IPS-15b (cell line): Measurements from ENCODE around the gene ADAM10.
"Not testable (repeated sequence)": the region's sequence is repeated elsewhere in the genome, so short reads cannot be mapped to it uniquely, and the experiment has no call there.

ENCODE experiments used
- H3K27me3 ChIP-seq: one replicate; pipeline ENCODE4 v1.6.1; 2013; ENCODE audit warnings: low read length; ENCODE audit not compliant: control insufficient read depth, insufficient read depth
- H3K36me3 ChIP-seq: one replicate; pipeline ENCODE4 v1.6.1; 2013; ENCODE audit warnings: low read length; ENCODE audit not compliant: control insufficient read depth, insufficient read depth
- H3K4me1 ChIP-seq: one replicate; pipeline ENCODE4 v1.6.1; 2013; ENCODE audit warnings: mild to moderate bottlenecking, low read length; ENCODE audit not compliant: control insufficient read depth, insufficient read depth
- H3K4me3 ChIP-seq: one replicate; pipeline ENCODE4 v1.5.1; 2013; ENCODE audit warnings: low read depth, low read length
- H3K9ac ChIP-seq: one replicate; pipeline ENCODE4 v1.6.1; 2013; ENCODE audit warnings: low read depth, mild to moderate bottlenecking, low read length
- H3K9me3 ChIP-seq: one replicate; pipeline ENCODE4 v1.6.1; 2013; ENCODE audit warnings: mild to moderate bottlenecking, low read length; ENCODE audit not compliant: control insufficient read depth, insufficient read depth

The ADAM10 gene

DNA sequence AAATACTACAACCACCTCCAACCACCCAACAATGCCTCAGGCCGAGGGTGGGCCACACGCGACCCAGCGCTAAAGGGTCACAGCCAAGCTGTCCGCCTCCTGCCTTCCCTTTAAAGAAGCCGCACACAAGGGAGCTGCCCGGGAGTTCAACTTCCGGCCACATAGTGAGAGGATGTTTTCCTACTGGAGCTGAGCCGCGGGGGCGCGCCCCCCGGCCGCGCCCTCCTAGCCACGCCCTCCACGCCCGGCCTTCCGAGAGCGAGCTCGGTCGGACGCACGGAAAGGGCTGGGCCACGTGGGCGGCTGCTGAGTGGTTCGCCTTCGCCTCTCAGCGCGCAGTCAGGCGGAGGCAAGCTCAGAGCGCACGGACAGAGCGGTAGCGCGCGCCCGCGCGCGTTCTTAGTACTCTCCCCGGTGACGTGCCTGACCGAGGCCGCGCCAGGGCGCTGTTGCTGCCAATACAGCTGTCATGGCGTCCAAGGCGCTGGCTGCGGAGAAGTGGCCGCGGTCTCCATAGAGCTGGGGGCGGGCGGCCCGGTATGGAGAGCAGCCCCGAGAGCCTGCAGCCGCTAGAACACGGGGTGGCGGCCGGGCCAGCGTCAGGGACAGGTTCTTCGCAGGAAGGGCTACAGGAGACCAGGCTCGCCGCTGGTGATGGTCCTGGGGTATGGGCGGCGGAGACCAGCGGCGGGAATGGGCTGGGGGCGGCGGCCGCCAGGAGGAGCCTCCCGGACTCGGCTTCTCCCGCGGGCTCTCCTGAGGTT lies 21.5 kb upstream of the ADAM10 start, which contains the start of gene MINDY2:
Gene MINDY2 (plus strand): TSS at position 446 of the 764 bp plus-strand sequence. CDS start 94 bp downstream, at position 540.
- H3K4me1 ChIP-seq: peaks cover 7% of the 10 kb centered on the region
- H3K36me3 ChIP-seq: no peaks in the 10 kb centered on the region
- no peaks in the 10 kb centered on the region for H3K27me3 ChIP-seq
- peak within 1 kb of the TSS; percentile 77 for H3K9ac ChIP-seq
- no peaks in the 10 kb centered on the region for H3K9me3 ChIP-seq
- H3K4me3 ChIP-seq: peak within 1 kb of the TSS; percentile 94

DNA sequence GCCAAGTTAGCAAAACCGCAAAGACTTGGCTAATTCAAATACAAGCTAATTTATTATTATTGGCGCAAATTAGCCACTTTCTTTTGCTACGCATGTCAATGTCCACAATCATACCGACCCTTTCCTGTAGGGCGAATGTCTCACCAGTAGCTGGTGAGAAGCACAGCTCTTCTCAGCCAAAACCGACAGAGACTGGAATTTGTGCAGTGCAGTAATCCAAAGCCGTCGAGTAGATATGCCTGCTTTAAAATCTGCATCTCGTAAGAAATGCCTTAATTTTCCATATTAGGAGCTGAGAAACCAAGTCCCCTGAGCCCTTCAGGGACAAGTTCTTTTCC lies 21.0 kb upstream of the ADAM10 start:
- H3K9ac ChIP-seq: peak overlapping the region; percentile 70
- no peaks in the 10 kb centered on the region for H3K27me3 ChIP-seq
- H3K4me1 ChIP-seq: peaks cover 7% of the 10 kb centered on the region
- no peaks in the 10 kb centered on the region for H3K9me3 ChIP-seq
- no peaks in the 10 kb centered on the region for H3K36me3 ChIP-seq
- peak overlapping the region; percentile 94 for H3K4me3 ChIP-seq

DNA sequence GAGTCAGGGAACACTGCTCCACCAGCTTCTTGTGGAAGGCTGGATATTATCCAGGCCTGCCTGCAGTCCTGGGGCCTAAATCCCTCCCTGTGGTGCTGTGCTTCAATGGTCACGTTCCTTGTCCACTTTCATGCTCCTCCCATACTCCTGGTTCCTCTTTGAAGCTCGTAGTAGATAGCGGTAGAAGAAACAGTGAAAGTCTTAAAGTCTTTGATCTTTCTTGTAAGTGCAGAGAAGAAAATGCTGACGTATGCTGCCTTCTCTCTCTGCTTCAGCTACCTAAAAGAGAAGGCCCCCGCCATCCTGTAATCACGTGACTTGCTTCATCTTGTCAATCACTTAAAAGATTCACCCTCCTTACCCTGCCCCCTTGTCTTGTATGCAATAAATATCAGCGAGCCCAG lies 19.1 kb upstream of the ADAM10 start:
- H3K4me1 ChIP-seq, H3K9me3 ChIP-seq, H3K27me3 ChIP-seq: not testable (repeated sequence)

DNA sequence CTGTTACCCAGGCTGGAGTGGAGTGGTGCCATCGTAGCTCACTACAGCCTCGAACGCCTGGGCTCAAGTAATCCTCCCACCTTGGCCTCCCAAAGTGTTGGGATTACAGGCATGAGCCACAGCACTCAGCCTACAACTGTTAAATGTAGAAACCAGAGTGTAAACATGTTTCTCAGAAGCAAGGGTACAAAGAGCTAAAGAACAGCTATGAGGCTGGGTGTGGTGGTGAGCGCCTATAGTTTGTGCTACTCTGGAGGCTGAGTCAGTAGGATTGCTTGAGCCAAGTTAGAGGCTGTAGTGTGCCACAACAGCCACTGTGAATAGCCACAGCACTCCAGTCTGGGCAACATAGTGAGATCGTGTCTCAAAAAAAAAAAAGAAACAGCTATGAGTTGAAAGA lies 16.8 kb upstream of the ADAM10 start:
- Histone ChIP-seq H3K36me3 (no peaks in the 10 kb centered on the region), H3K9ac (no peak overlapping the region), H3K4me3 (no peak overlapping the region), H3K27me3 (no peaks in the 10 kb centered on the region), H3K9me3 (no peaks in the 10 kb centered on the region), H3K4me1 (peaks cover 4% of the 10 kb centered on the region)

More for the DNA sequence above, 19.1 kb upstream of the ADAM10 start:
- not testable (repeated sequence) for H3K9ac ChIP-seq, H3K4me3 ChIP-seq, H3K36me3 ChIP-seq

DNA sequence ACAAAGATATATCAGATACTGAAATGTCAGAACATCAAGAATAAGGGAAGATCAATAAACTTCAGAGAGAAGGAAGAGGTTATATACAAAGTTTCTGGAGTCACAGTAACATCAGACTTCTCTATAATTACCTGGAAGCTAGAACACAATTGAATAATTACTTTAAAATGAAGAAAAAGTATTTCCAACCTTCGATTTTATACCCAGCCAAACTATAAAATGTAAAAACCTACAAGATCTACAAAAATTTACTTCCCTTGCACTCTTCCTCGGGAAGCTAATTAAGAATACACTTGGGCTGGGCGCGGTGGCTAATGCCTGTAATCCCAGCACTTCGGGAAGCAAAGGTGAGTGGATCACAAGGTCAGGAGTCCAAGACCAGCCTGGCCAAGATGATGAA lies 15.0 kb upstream of the ADAM10 start:
- Histone ChIP-seq H3K9ac (no peak overlapping the region), H3K4me3 (no peak overlapping the region), H3K27me3 (no peaks in the 10 kb centered on the region), H3K36me3 (no peaks in the 10 kb centered on the region), H3K4me1 (no peaks in the 10 kb centered on the region), H3K9me3 (no peaks in the 10 kb centered on the region)

DNA sequence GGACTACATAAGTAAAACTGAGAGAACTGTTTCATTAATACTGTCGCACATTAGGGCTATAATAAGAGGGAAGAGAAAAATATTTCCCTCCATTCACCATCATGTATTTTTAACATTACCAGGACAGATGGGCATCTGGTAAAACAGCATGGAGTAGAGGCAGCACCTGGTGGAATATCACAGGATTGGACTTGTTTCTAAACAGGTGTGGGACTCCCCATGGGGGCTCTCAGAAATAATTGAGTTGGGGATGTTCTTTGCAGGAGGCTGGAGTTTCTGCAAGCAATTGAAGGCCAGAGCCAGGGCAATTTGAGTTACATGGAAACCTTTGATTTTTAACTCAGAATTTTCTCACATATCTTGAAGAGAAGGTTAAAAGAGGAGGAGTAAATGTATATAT lies 13.2 kb upstream of the ADAM10 start:
- no peaks in the 10 kb centered on the region for H3K4me1 ChIP-seq
- H3K9me3 ChIP-seq: no peaks in the 10 kb centered on the region
- H3K27me3 ChIP-seq: no peaks in the 10 kb centered on the region
- no peak overlapping the region for H3K4me3 ChIP-seq
- no peak overlapping the region for H3K9ac ChIP-seq
- no peaks in the 10 kb centered on the region for H3K36me3 ChIP-seq

DNA sequence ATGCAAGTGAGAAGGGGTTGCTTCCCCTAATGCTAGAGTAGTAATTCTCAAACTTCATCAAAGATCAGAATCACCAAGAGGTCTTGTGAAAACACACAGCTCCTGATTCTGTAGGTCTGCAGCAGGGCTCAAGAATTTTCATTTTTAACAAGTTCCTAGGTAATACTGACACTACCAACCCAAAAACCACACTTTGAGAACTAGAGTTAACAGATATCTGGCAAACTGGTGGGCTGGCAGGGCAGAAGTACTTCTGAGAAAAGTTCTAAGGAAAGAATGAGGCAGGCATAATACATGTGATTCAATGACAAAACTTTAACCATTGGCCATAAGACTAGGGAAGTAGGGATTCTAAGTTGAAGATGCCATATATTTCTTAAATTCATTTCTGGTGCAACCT lies 12.8 kb upstream of the ADAM10 start:
- H3K27me3 ChIP-seq: no peaks in the 10 kb centered on the region
- H3K9ac ChIP-seq: no peak overlapping the region
- H3K4me3 ChIP-seq: no peak overlapping the region
- H3K36me3 ChIP-seq: no peaks in the 10 kb centered on the region
- H3K9me3 ChIP-seq: no peaks in the 10 kb centered on the region
- H3K4me1 ChIP-seq: no peaks in the 10 kb centered on the region

DNA sequence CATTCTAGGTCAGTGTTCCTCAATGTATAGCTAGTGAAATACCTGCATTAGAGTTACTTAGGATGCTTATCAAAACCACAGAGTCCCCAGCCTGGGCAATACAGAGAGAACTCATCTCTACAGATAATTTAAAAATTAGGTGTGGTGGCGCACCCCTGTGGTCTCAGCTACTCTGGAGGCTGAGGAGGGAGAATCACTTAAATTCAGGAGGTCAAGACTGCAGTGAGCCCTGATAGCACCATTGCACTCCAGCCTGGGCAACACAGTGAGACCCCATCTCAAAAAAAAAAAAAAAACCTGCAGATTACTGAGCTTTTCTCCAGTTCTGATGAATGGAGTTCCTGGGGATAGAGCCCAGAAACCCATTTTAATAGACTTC lies 11.5 kb upstream of the ADAM10 start:
- H3K36me3 ChIP-seq: no peaks in the 10 kb centered on the region
- no peaks in the 10 kb centered on the region for H3K9me3 ChIP-seq
- H3K4me3 ChIP-seq: no peak overlapping the region
- H3K27me3 ChIP-seq: no peaks in the 10 kb centered on the region
- no peaks in the 10 kb centered on the region for H3K4me1 ChIP-seq
- H3K9ac ChIP-seq: no peak overlapping the region

DNA sequence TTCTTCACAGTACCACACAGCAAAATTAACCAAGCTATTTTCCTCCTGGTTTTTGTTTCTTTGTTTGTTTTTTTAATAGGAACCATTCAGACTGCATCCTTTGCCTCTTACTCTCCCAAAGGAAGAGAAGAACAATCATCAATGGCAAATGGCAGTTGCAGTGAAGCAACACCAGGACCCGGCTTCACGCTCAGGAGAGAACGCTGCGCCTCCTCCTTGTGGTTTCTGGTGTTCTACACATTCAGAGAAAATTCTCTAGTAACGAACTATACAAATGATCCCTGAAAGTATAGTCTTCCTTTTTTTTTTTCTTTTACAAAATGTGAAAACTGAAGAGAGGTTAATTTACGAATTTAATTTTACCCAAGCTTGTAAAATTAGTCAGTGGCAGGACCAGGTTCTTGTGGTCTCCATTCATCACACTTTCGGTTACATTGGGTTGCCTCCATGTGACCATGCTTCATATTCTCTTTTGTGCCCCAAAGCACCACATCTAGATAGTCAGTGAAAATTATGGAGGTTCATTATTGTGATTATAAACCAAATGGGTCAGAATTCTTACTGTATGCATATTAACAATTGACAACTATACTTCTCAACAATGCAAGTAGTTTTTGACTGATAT lies 11.0 kb upstream of the ADAM10 start:
- Histone ChIP-seq H3K4me1 (no peaks in the 10 kb centered on the region), H3K9ac (no peak overlapping the region), H3K9me3 (no peaks in the 10 kb centered on the region), H3K4me3 (no peak overlapping the region), H3K27me3 (no peaks in the 10 kb centered on the region), H3K36me3 (no peaks in the 10 kb centered on the region)

DNA sequence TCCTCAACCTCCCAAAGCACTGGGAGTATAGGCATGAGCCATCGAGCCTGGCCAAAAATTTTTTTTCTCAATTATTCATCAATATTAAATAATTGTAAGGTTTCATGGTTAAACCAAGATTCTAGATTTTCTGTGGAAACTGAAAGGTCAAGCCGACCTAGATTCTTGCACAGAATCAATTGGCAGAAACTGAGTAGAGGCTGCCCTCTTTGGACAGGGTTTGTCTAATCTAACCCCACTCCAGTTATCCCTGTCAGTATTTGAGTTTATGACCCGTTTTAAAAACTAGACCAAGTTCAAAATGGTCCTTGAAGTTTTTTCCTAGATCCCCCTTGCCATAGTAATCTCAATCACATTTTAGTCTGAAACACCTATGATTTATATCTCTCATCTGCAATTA lies 8.6 kb upstream of the ADAM10 start:
- H3K36me3 ChIP-seq: no peaks in the 10 kb centered on the region
- H3K4me1 ChIP-seq: no peaks in the 10 kb centered on the region
- no peaks in the 10 kb centered on the region for H3K9me3 ChIP-seq
- H3K9ac ChIP-seq: no peak overlapping the region
- no peaks in the 10 kb centered on the region for H3K27me3 ChIP-seq
- H3K4me3 ChIP-seq: no peak overlapping the region

DNA sequence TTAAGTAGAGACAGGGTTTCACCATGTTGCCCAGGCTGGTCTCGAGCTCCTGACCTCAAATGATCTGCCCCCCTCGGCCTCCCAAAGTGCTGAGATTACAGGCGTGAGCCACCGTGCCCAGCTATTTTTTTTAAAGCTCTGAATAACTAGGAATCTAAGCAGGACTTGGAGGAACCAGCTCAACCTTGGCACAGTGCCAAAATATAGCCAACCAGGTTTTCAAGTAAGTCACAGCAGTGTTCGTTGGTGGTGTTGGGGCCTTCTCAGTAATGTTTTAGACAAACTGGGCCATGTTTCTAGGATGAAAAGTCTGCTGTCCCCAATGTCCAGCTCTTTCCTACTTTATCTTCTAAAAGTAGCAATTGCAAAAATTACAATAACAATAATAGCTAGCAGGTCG lies 6.4 kb upstream of the ADAM10 start:
- no peaks in the 10 kb centered on the region for H3K9me3 ChIP-seq
- H3K27me3 ChIP-seq: no peaks in the 10 kb centered on the region
- H3K36me3 ChIP-seq: no peaks in the 10 kb centered on the region
- H3K9ac ChIP-seq: no peak overlapping the region
- no peaks in the 10 kb centered on the region for H3K4me1 ChIP-seq
- no peak overlapping the region for H3K4me3 ChIP-seq

DNA sequence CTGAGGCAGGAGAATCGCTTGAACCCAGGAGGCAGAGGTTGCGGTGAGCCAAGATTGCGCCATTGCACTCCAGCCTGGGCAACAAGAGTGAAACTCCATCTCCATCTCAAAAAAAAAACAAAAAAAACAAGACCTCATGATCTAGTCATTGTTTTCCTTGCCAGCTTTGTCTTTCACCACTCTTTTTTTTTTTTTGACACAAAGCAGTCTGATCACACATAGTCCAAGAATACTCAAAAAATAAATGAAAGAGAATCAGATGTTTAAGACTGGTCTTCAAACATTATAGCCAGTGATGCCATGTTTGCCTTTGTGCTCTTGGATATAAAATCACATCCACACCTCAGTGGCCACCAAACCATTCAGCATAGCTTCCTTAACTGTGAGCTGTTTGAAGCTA lies 5.8 kb upstream of the ADAM10 start:
- Histone ChIP-seq H3K4me3 (no peak overlapping the region), H3K9me3 (no peaks in the 10 kb centered on the region), H3K9ac (no peak overlapping the region), H3K4me1 (no peaks in the 10 kb centered on the region), H3K36me3 (no peaks in the 10 kb centered on the region), H3K27me3 (no peaks in the 10 kb centered on the region)
